HEK293T (cell line): ENCODE results near the gene CCDC57.

Experiments used
- BHLHE40 ChIP-seq: fragments of 450-650 bp; IDR thresholded peaks from 2 replicates; pipeline ENCODE4 v1.6.1; 2016; ENCODE audit warnings: mild to moderate bottlenecking, moderate library complexity, borderline replicate concordance
- FOXA1 ChIP-seq: fragments of 450-650 bp; IDR thresholded peaks from 2 replicates; pipeline ENCODE4 v1.6.1; 2016; ENCODE audit warnings: mild to moderate bottlenecking
- FOXM1 ChIP-seq: fragments of 450-650 bp; IDR thresholded peaks from 2 replicates; pipeline ENCODE4 v1.6.1; 2017; ENCODE audit warnings: mild to moderate bottlenecking, borderline replicate concordance
- HDGF ChIP-seq: fragments of 450-650 bp; IDR thresholded peaks from 2 replicates; pipeline ENCODE4 v1.6.1; 2017; ENCODE audit warnings: antibody characterized with exemption, borderline replicate concordance
- LEF1 ChIP-seq: fragments of 450-650 bp; IDR thresholded peaks from 2 replicates; pipeline ENCODE4 v1.6.1; 2017; ENCODE audit warnings: mild to moderate bottlenecking, borderline replicate concordance
- SP1 ChIP-seq: fragments of 450-650 bp; IDR thresholded peaks from 2 replicates; pipeline ENCODE4 v1.6.1; 2017
- ZNF384 ChIP-seq: fragments of 450-650 bp; IDR thresholded peaks from 2 replicates; pipeline ENCODE4 v1.6.1; 2016
- TF ChIP-seq, protein P1 (sequence below): fragments of 450-650 bp; IDR thresholded peaks from 2 replicates; pipeline ENCODE4 v1.6.1; 2016

DNA sequence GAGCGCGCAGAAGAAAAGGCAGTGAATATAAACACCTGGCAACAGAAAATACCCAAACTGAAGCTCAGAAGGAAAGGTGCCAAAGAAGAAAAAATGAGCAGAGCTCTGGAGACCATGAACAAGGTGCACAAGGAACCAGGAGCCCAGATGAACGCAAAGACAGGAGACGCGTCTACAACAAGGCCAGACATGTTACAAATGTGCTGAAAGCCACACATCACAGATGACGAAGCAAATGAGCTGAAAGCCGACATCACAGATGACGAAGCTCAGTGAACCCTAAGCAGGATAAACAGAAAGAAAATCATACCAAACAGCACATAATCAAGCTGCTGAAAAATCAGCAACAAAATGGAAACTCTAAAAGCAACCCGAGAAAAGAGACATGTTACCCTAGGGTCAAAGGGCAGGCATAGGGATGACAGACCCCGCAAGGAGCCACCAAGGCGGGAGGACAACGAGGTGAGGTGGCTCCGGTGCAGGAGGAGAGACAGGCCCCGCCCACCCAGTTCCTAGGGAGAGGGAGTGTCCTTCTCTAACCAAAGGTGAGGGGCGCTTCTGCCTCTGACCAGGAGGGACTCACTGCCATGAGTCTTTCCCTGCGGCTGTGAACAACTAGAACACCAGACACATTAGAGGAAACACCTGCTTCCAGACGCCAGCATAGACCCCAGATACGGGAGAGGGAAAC lies 39.1 kb downstream of the CCDC57 start:
- no peak for TF ChIP-seq FOXM1
- no peak for TF ChIP-seq FOXA1
- TF ChIP-seq BHLHE40, result no peak
- TF ChIP-seq HDGF, result no peak
- TF ChIP-seq LEF1, result no peak
- no peak for TF ChIP-seq ZNF384
- TF ChIP-seq SP1, result no peak
- TF ChIP-seq, protein P1, sequence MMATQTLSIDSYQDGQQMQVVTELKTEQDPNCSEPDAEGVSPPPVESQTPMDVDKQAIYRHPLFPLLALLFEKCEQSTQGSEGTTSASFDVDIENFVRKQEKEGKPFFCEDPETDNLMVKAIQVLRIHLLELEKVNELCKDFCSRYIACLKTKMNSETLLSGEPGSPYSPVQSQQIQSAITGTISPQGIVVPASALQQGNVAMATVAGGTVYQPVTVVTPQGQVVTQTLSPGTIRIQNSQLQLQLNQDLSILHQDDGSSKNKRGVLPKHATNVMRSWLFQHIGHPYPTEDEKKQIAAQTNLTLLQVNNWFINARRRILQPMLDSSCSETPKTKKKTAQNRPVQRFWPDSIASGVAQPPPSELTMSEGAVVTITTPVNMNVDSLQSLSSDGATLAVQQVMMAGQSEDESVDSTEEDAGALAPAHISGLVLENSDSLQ, result no peak
